ENCODE data around the gene TRIM28.

Gene TRIM28

GRCh38 chr19:58558623-58559274 lies 14.9 kb downstream of the TRIM28 start:
- Mint-ChIP-seq H3K27me3 (peaks cover 2% of the 10 kb centered on the region), H3K4me1 (peaks cover 80% of the 10 kb centered on the region), H3K9me3 (no peaks in the 10 kb centered on the region), H3K4me3 (peak overlapping the region; percentile 94), H3K27ac (peak overlapping the region; percentile 100), H3K36me3 (ENCODE audit: low read depth) (peaks cover 53% of the 10 kb centered on the region)
- DNase-seq (peak; percentile 100), ATAC-seq (peak; percentile 56)

GRCh38 chr19:58559275-58560006 lies 15.6 kb downstream of the TRIM28 start:
- peak; percentile 89 for DNase-seq
- peaks cover 50% of the 10 kb centered on the region for H3K36me3 Mint-ChIP-seq (ENCODE audit: low read depth)
- ATAC-seq: peak; percentile 21
- peak overlapping the region; percentile 100 for H3K27ac Mint-ChIP-seq
- peaks cover 80% of the 10 kb centered on the region for H3K4me1 Mint-ChIP-seq
- peaks cover 2% of the 10 kb centered on the region for H3K27me3 Mint-ChIP-seq
- peak overlapping the region; percentile 94 for H3K4me3 Mint-ChIP-seq
- no peaks in the 10 kb centered on the region for H3K9me3 Mint-ChIP-seq

- ATAC-seq: no peak
- Mint-ChIP-seq H3K36me3 (ENCODE audit: low read depth) (peaks cover 45% of the 10 kb centered on the region), H3K27ac (peak overlapping the region; percentile 100)
Measured at GRCh38 chr19:58560007-58560887, 16.4 kb downstream of the TRIM28 start.

GRCh38 chr19:58560921-58561320 lies 17.1 kb downstream of the TRIM28 start:
- Mint-ChIP-seq H3K27me3 (peaks cover 2% of the 10 kb centered on the region), H3K27ac (peak overlapping the region; percentile 100), H3K4me3 (peak overlapping the region; percentile 94), H3K9me3 (no peaks in the 10 kb centered on the region), H3K36me3 (ENCODE audit: low read depth) (peaks cover 40% of the 10 kb centered on the region), H3K4me1 (peaks cover 71% of the 10 kb centered on the region)
- DNase-seq (no peak), ATAC-seq (no peak)

More at GRCh38 chr19:58560007-58560887, 16.4 kb downstream of the TRIM28 start:
- Mint-ChIP-seq H3K4me3 (peak overlapping the region; percentile 94), H3K9me3 (no peaks in the 10 kb centered on the region), H3K27me3 (peaks cover 2% of the 10 kb centered on the region), H3K4me1 (peaks cover 73% of the 10 kb centered on the region)
- no peak for DNase-seq

- DNase-seq: no peak
- H3K36me3 Mint-ChIP-seq (ENCODE audit: low read depth): peaks cover 38% of the 10 kb centered on the region
- peaks cover 2% of the 10 kb centered on the region for H3K27me3 Mint-ChIP-seq
- H3K4me1 Mint-ChIP-seq: peaks cover 68% of the 10 kb centered on the region
- no peaks in the 10 kb centered on the region for H3K9me3 Mint-ChIP-seq
- peak overlapping the region; percentile 73 for H3K4me3 Mint-ChIP-seq
- ATAC-seq: no peak
- peak overlapping the region; percentile 100 for H3K27ac Mint-ChIP-seq
Measured at GRCh38 chr19:58561373-58562121, 17.7 kb downstream of the TRIM28 start.

GRCh38 chr19:58562122-58563033 lies 18.5 kb downstream of the TRIM28 start:
- no peak for DNase-seq
- H3K27ac Mint-ChIP-seq: peak overlapping the region; percentile 18
- H3K4me3 Mint-ChIP-seq: peak overlapping the region; percentile 73
- peaks cover 60% of the 10 kb centered on the region for H3K4me1 Mint-ChIP-seq
- peaks cover 2% of the 10 kb centered on the region for H3K27me3 Mint-ChIP-seq
- no peaks in the 10 kb centered on the region for H3K9me3 Mint-ChIP-seq
- peaks cover 32% of the 10 kb centered on the region for H3K36me3 Mint-ChIP-seq (ENCODE audit: low read depth)
- no peak for ATAC-seq

GRCh38 chr19:58563034-58563573 lies 19.2 kb downstream of the TRIM28 start:
- no peak for ATAC-seq
- H3K36me3 Mint-ChIP-seq (ENCODE audit: low read depth): peaks cover 26% of the 10 kb centered on the region
- peaks cover 2% of the 10 kb centered on the region for H3K27me3 Mint-ChIP-seq
- H3K4me1 Mint-ChIP-seq: peaks cover 54% of the 10 kb centered on the region
- peak overlapping the region; percentile 73 for H3K4me3 Mint-ChIP-seq
- no peaks in the 10 kb centered on the region for H3K9me3 Mint-ChIP-seq
- no peak for DNase-seq
- no peak overlapping the region for H3K27ac Mint-ChIP-seq

- no peak for ATAC-seq
- Mint-ChIP-seq H3K4me3 (peak overlapping the region; percentile 73), H3K36me3 (ENCODE audit: low read depth) (peaks cover 28% of the 10 kb centered on the region), H3K9me3 (no peaks in the 10 kb centered on the region), H3K27me3 (peaks cover 1% of the 10 kb centered on the region), H3K4me1 (peaks cover 53% of the 10 kb centered on the region), H3K27ac (no peak overlapping the region)
- DNase-seq: no peak
Measured at GRCh38 chr19:58563823-58564222, 20.0 kb downstream of the TRIM28 start.

- ATAC-seq (no peak), DNase-seq (no peak)
- Mint-ChIP-seq H3K27ac (no peak overlapping the region), H3K9me3 (no peaks in the 10 kb centered on the region), H3K4me3 (no peak overlapping the region), H3K36me3 (ENCODE audit: low read depth) (peaks cover 25% of the 10 kb centered on the region), H3K27me3 (no peaks in the 10 kb centered on the region), H3K4me1 (peaks cover 32% of the 10 kb centered on the region)
Measured at GRCh38 chr19:58566989-58567388, 23.1 kb downstream of the TRIM28 start.

GRCh38 chr19:58568453-58569130 lies 24.7 kb downstream of the TRIM28 start:
- peaks cover 30% of the 10 kb centered on the region for H3K4me1 Mint-ChIP-seq
- DNase-seq: no peak
- H3K27ac Mint-ChIP-seq: peak overlapping the region; percentile 14

GRCh38 chr19:58569191-58569942 lies 25.5 kb downstream of the TRIM28 start:
- no peak for ATAC-seq
- peaks cover 23% of the 10 kb centered on the region for H3K36me3 Mint-ChIP-seq (ENCODE audit: low read depth)

More at GRCh38 chr19:58568453-58569130, 24.7 kb downstream of the TRIM28 start:
- Mint-ChIP-seq H3K27me3 (peaks cover 4% of the 10 kb centered on the region), H3K4me3 (no peak overlapping the region), H3K36me3 (ENCODE audit: low read depth) (peaks cover 29% of the 10 kb centered on the region), H3K9me3 (no peaks in the 10 kb centered on the region)
- no peak for ATAC-seq

More at GRCh38 chr19:58569191-58569942, 25.5 kb downstream of the TRIM28 start:
- H3K9me3 Mint-ChIP-seq: no peaks in the 10 kb centered on the region
- H3K4me3 Mint-ChIP-seq: no peak overlapping the region
- peaks cover 28% of the 10 kb centered on the region for H3K4me1 Mint-ChIP-seq
- H3K27me3 Mint-ChIP-seq: peaks cover 4% of the 10 kb centered on the region
- no peak for DNase-seq
- peak overlapping the region; percentile 65 for H3K27ac Mint-ChIP-seq
